GM12878 (cell line): ENCODE results near the gene SLC38A2.

Experiments
- CBX3 ChIP-seq: fragments of 200-600 bp; sonication (generic); IDR thresholded peaks from 2 replicates; pipeline ENCODE4 v1.6.1; 2016; ENCODE audit warnings: low read depth, borderline replicate concordance
- GABPA ChIP-seq: IDR thresholded peaks from 2 replicates; pipeline ENCODE4 v1.6.1; 2014; ENCODE audit warnings: antibody characterized with exemption, low read depth, mild to moderate bottlenecking, inconsistent platforms
- POLR2AphosphoS5 ChIP-seq: IDR thresholded peaks from 2 replicates; pipeline ENCODE4 v1.6.1; 2011; ENCODE audit warnings: mild to moderate bottlenecking, low read length, inconsistent platforms

- TF ChIP-seq CBX3: no peak
- TF ChIP-seq POLR2AphosphoS5: no peak
- TF ChIP-seq GABPA: no peak
Measured at GRCh38 chr12:46368138-46368537, 4.4 kb downstream of the SLC38A2 start.
